Colonic mucosa (tissue), 4 donors: ENCODE measurements around the gene EXOC4. TPM values are rescaled to one million over a fixed set of nuclear protein-coding genes. Genes with fewer than 3 reads are reported as not detected.

Experiments used
- DNase-seq: peaks from one replicate; pipeline ENCODE4 v3.0.0-alpha.2; 2020
- H3K27ac ChIP-seq: fragments of 200-600 bp; one replicate; pipeline ENCODE4 v1.8.0; 2021
- H3K27me3 ChIP-seq: fragments of 200-600 bp; one replicate; pipeline ENCODE4 v1.8.0; 2021
- H3K36me3 ChIP-seq: fragments of 200-600 bp; one replicate; pipeline ENCODE4 v1.8.0; 2021
- H3K4me1 ChIP-seq: fragments of 200-600 bp; one replicate; pipeline ENCODE4 v1.8.0; 2021; ENCODE audit warnings: mild to moderate bottlenecking
- H3K4me3 ChIP-seq: fragments of 200-600 bp; one replicate; pipeline ENCODE4 v1.8.0; 2021
- H3K9ac ChIP-seq, 2 donors: one replicate each; pipeline ENCODE4 v1.7.0; 2013; ENCODE audit warnings: control low read depth in 2 of 2, low read depth in 2 of 2, low read length in 2 of 2
- H3K9me3 ChIP-seq: fragments of 200-600 bp; one replicate; pipeline ENCODE4 v1.8.0; 2021
- CTCF ChIP-seq: fragments of 200-600 bp; IDR thresholded peaks from one replicate; pipeline ENCODE4 v1.8.0; 2022; ENCODE audit warnings: antibody characterized with exemption, mild to moderate bottlenecking
- intact Hi-C: fragments of 100-400 bp; cut with DNase I; formaldehyde crosslinking; loops from one replicate; pipeline ENCODE4 v1.14.1; 2022
- total RNA-seq, 2 donors: library from RNA; stranded (reverse); fragmentation: NEBNext Ultra II Directional in 1 of 2; extraction: Animal tissue kit (Norgen Biotek cat#: 25700) in 1 of 2; gene quantifications; one replicate each; pipeline ENCODE4 v1.2.1, GENCODE V29; 2021
- donor health status: healthy.
- donor health status: DM: no; HTN: no; CAD: no.
- donor health status: DM: no; HTN: no; CAD: no.

The EXOC4 gene
- total RNA-seq, 2 donors from 2014 or later, result 61.1 to 73.3 TPM

- intact Hi-C loops, result no loop called here
- DNase-seq, result no peak
- H3K4me1 ChIP-seq, result no peaks in the 10 kb centered on the region
- no peak overlapping the region for H3K27ac ChIP-seq
- H3K9me3 ChIP-seq, result no peaks in the 10 kb centered on the region
- H3K9ac ChIP-seq, result no peak overlapping the region
- H3K27me3 ChIP-seq, result no peaks in the 10 kb centered on the region
- H3K4me3 ChIP-seq, result no peak overlapping the region
- no peaks in the 10 kb centered on the region for H3K36me3 ChIP-seq
- no peak for TF ChIP-seq CTCF
Measured at GRCh38 chr7:133514551-133514950, 261.7 kb downstream of the EXOC4 start.

GRCh38 chr7:133517766-133518165 is 264.9 kb downstream of the EXOC4 start:
- Histone ChIP-seq H3K27ac (no peak overlapping the region), H3K9ac (no peak overlapping the region), H3K4me1 (no peaks in the 10 kb centered on the region), H3K4me3 (no peak overlapping the region), H3K36me3 (no peaks in the 10 kb centered on the region), H3K9me3 (no peaks in the 10 kb centered on the region), H3K27me3 (no peaks in the 10 kb centered on the region)
- no peak for TF ChIP-seq CTCF
- DNase-seq, result no peak
- intact Hi-C loops, result no loop called here

- DNase-seq, result no peak
- no peak overlapping the region for H3K27ac ChIP-seq
- no peaks in the 10 kb centered on the region for H3K4me1 ChIP-seq
- no peak overlapping the region for H3K9ac ChIP-seq
- H3K4me3 ChIP-seq, result no peak overlapping the region
- no peak for TF ChIP-seq CTCF
- no peaks in the 10 kb centered on the region for H3K36me3 ChIP-seq
- intact Hi-C loops, result no loop called here
- H3K27me3 ChIP-seq, result no peaks in the 10 kb centered on the region
- no peaks in the 10 kb centered on the region for H3K9me3 ChIP-seq
Measured at GRCh38 chr7:133518718-133519117, 265.8 kb downstream of the EXOC4 start.

- intact Hi-C loops, result no loop called here
- Histone ChIP-seq H3K36me3 (no peaks in the 10 kb centered on the region), H3K27me3 (no peaks in the 10 kb centered on the region), H3K4me1 (no peaks in the 10 kb centered on the region), H3K4me3 (no peak overlapping the region), H3K9me3 (no peaks in the 10 kb centered on the region), H3K9ac (no peak overlapping the region), H3K27ac (no peak overlapping the region)
- no peak for TF ChIP-seq CTCF
- no peak for DNase-seq
Measured at GRCh38 chr7:133520248-133520647, 267.4 kb downstream of the EXOC4 start.

- intact Hi-C loops, result no loop called here
- no peaks in the 10 kb centered on the region for H3K36me3 ChIP-seq
- no peak for DNase-seq
- H3K4me1 ChIP-seq, result no peaks in the 10 kb centered on the region
- H3K4me3 ChIP-seq, result no peak overlapping the region
- no peaks in the 10 kb centered on the region for H3K9me3 ChIP-seq
- H3K27me3 ChIP-seq, result no peaks in the 10 kb centered on the region
- H3K27ac ChIP-seq, result no peak overlapping the region
- H3K9ac ChIP-seq, result no peak overlapping the region
- no peak for TF ChIP-seq CTCF
Measured at GRCh38 chr7:133522501-133522900, 269.6 kb downstream of the EXOC4 start.

GRCh38 chr7:133528796-133529195 is 275.9 kb downstream of the EXOC4 start:
- no peak for DNase-seq
- no peak overlapping the region for H3K9ac ChIP-seq
- H3K27ac ChIP-seq, result no peak overlapping the region
- H3K27me3 ChIP-seq, result no peaks in the 10 kb centered on the region
- no peak overlapping the region for H3K4me3 ChIP-seq
- TF ChIP-seq CTCF, result no peak
- no peaks in the 10 kb centered on the region for H3K36me3 ChIP-seq
- no peaks in the 10 kb centered on the region for H3K4me1 ChIP-seq
- no peaks in the 10 kb centered on the region for H3K9me3 ChIP-seq
- intact Hi-C loops, result no loop called here
